SK-N-SH (cell line): ENCODE results near the gene NACA2. TPM values are rescaled to one million over a fixed set of nuclear protein-coding genes. Genes with fewer than 3 reads are reported as not detected.

Experiments used
- CTCF ChIA-PET: fragments of 300-600, 350-600 bp; formaldehyde crosslinking; extraction: SDS; loops from one replicate; lab custom pipeline; 2021; lab: Yijun Ruan, JAX
- POLR2A ChIA-PET: fragments of 350-600 bp; sonication (Branson Sonifier 250); formaldehyde crosslinking; extraction: SDS; loops from one replicate; lab custom pipeline; 2020; ENCODE audit warnings: antibody characterized with exemption, inconsistent platforms; lab: Yijun Ruan, JAX
- DNase-seq: peaks from one replicate; pipeline ENCODE4 v3.0.0; 2012
- H2AFZ ChIP-seq: fragments of 200-600 bp; sonication (generic); 2 replicates; pipeline ENCODE4 v1.8.1; 2016; ENCODE audit warnings: antibody characterized with exemption, mild to moderate bottlenecking, low read depth
- H3F3A ChIP-seq: fragments of 200-600 bp; sonication (generic); replicated peaks from 2 replicates; pipeline ENCODE3; 2016; ENCODE audit warnings: antibody characterized with exemption, mild to moderate bottlenecking; ENCODE audit not compliant: insufficient read depth
- H3K27ac ChIP-seq, 2 experiments: fragments of 200-500 bp in 1 of 2; fragments of 200-600 bp in 1 of 2; sonication (Bioruptor generic) in 1 of 2; sonication (generic), shearing (Covaris generic) in 1 of 2; 2 replicates each; pipeline versions ENCODE4 v1.5.1 to v1.6.1; 2014 to 2016; ENCODE audit warnings: low read depth in 2 of 2, inconsistent platforms in 1 of 2, low read length in 1 of 2, mild to moderate bottlenecking in 1 of 2, mixed read lengths in 1 of 2
- H3K27me3 ChIP-seq: fragments of 200-600 bp; sonication (generic), shearing (Covaris generic); 2 replicates; pipeline ENCODE4 v1.6.1; 2016; ENCODE audit warnings: mixed run types; ENCODE audit not compliant: insufficient read depth
- H3K36me3 ChIP-seq, 2 experiments: fragments of 200-500 bp in 1 of 2; fragments of 200-600 bp in 1 of 2; sonication (Bioruptor generic) in 1 of 2; sonication (generic) in 1 of 2; replicated peaks in 1 of 2; 2 replicates each; pipeline versions ENCODE3 to v1.5.1; 2014 to 2016; ENCODE audit warnings: low read length in 1 of 2, mild to moderate bottlenecking in 1 of 2; ENCODE audit not compliant: insufficient read depth in 2 of 2, control insufficient read depth in 1 of 2
- H3K4me1 ChIP-seq, 2 experiments: fragments of 200-500 bp in 1 of 2; fragments of 200-600 bp in 1 of 2; sonication (Bioruptor generic) in 1 of 2; sonication (generic), shearing (Covaris generic) in 1 of 2; 2 replicates each; pipeline versions ENCODE4 v1.5.1 to v1.6.1; 2014 to 2016; ENCODE audit warnings: low read depth in 1 of 2, low read length in 1 of 2, mixed run types in 1 of 2; ENCODE audit not compliant: insufficient read depth in 2 of 2, control insufficient read depth in 1 of 2
- H3K4me2 ChIP-seq: fragments of 200-600 bp; sonication (generic), shearing (Covaris generic); 2 replicates; pipeline ENCODE4 v1.6.1; 2017; ENCODE audit warnings: mixed run types
- H3K4me3 ChIP-seq, 2 experiments: fragments of 200-500 bp in 1 of 2; fragments of 200-600 bp in 1 of 2; sonication (Bioruptor generic) in 1 of 2; sonication (generic), shearing (Covaris generic) in 1 of 2; 2 replicates each; pipeline versions ENCODE4 v1.5.1 to v1.8.1; 2014 to 2016; ENCODE audit warnings: low read depth in 2 of 2, inconsistent platforms in 1 of 2, low read length in 1 of 2, mild to moderate bottlenecking in 1 of 2, mixed read lengths in 1 of 2, moderate library complexity in 1 of 2
- H3K79me2 ChIP-seq: fragments of 200-600 bp; sonication (generic); 2 replicates; pipeline ENCODE4 v1.8.1; 2017; ENCODE audit warnings: mild to moderate bottlenecking; ENCODE audit not compliant: insufficient read depth
- H3K9ac ChIP-seq: fragments of 200-600 bp; sonication (generic); 2 replicates; pipeline ENCODE4 v1.6.1; 2017; ENCODE audit warnings: mixed run types
- H3K9me2 ChIP-seq: fragments of 200-600 bp; sonication (generic); 2 replicates; pipeline ENCODE4 v1.6.1; 2017; ENCODE audit warnings: mixed run types
- H3K9me3 ChIP-seq: fragments of 200-600 bp; sonication (generic); 2 replicates; pipeline ENCODE4 v1.6.1; 2017; ENCODE audit warnings: mixed run types, mild to moderate bottlenecking, moderate library complexity
- H4K20me1 ChIP-seq: fragments of 200-600 bp; sonication (generic); 2 replicates; pipeline ENCODE4 v1.6.1; 2017; ENCODE audit warnings: mild to moderate bottlenecking, mixed run types; ENCODE audit not compliant: insufficient read depth
- CHD2 ChIP-seq: fragments of 150-350 bp; IDR thresholded peaks from 2 replicates; pipeline ENCODE4 v1.6.1; 2018; ENCODE audit warnings: low read length; ENCODE audit not compliant: partially characterized antibody
- ELF1 ChIP-seq: IDR thresholded peaks from 2 replicates; pipeline ENCODE4 v1.4.0; 2012
- EP300 ChIP-seq, 2 experiments: IDR thresholded peaks; 2 replicates each; pipeline versions ENCODE4 v1.4.0 to v1.6.1; 2012; ENCODE audit warnings: borderline replicate concordance in 1 of 2, low read depth in 1 of 2, low read length in 1 of 2
- EZH2phosphoT487 ChIP-seq: fragments of 200-600 bp; sonication (generic); IDR thresholded peaks from 2 replicates; pipeline ENCODE4 v1.6.1; 2017; ENCODE audit warnings: low read depth, mixed run types, mild to moderate bottlenecking, antibody characterized with exemption, moderate library complexity, borderline replicate concordance
- GATA2 ChIP-seq: sonication (generic); formaldehyde crosslinking; IDR thresholded peaks from 2 replicates; pipeline ENCODE4 v1.5.0; 2020; ENCODE audit warnings: mild to moderate bottlenecking, missing genetic modification reagents
- JUND ChIP-seq: IDR thresholded peaks from 2 replicates; pipeline ENCODE4 v1.4.0; 2012
- MAX ChIP-seq: IDR thresholded peaks from 2 replicates; pipeline ENCODE4 v1.4.0; 2012; ENCODE audit warnings: low read depth
- MXI1 ChIP-seq: IDR thresholded peaks from 2 replicates; pipeline ENCODE4 v1.6.1; 2012; ENCODE audit warnings: mild to moderate bottlenecking, low read depth, low read length, improper control_type of control experiment
- NFIC ChIP-seq: IDR thresholded peaks from 2 replicates; pipeline ENCODE4 v1.4.0; 2012; ENCODE audit warnings: borderline replicate concordance
- NRF1 ChIP-seq: IDR thresholded peaks from 2 replicates; pipeline ENCODE4 v1.6.1; 2012; ENCODE audit warnings: low read depth, mild to moderate bottlenecking, low read length
- RAD21 ChIP-seq: IDR thresholded peaks from 2 replicates; pipeline ENCODE4 v1.6.1; 2012; ENCODE audit warnings: mild to moderate bottlenecking, low read length
- RCOR1 ChIP-seq: fragments of 150-350 bp; IDR thresholded peaks from 2 replicates; pipeline ENCODE4 v1.6.1; 2017; ENCODE audit warnings: antibody characterized with exemption, low read length
- RFX5 ChIP-seq: IDR thresholded peaks from 2 replicates; pipeline ENCODE4 v1.6.1; 2012; ENCODE audit warnings: mild to moderate bottlenecking, improper control_type of control experiment, low read length
- SMC3 ChIP-seq: IDR thresholded peaks from 2 replicates; pipeline ENCODE4 v1.6.1; 2012; ENCODE audit warnings: low read depth, low read length, improper control_type of control experiment
- TCF12 ChIP-seq: IDR thresholded peaks from 2 replicates; pipeline ENCODE4 v1.4.0; 2012
- TEAD4 ChIP-seq: IDR thresholded peaks from 2 replicates; pipeline ENCODE4 v1.4.0; 2012; ENCODE audit warnings: mild to moderate bottlenecking, borderline replicate concordance; ENCODE audit not compliant: insufficient read depth
- USF1 ChIP-seq: IDR thresholded peaks from 2 replicates; pipeline ENCODE4 v1.4.0; 2012; ENCODE audit warnings: low read depth, borderline replicate concordance
- YY1 ChIP-seq: IDR thresholded peaks from 2 replicates; pipeline ENCODE4 v1.4.0; 2012; ENCODE audit warnings: low read depth, mild to moderate bottlenecking
- WGBS: methylation state at CpG from one replicate; pipeline ENCODE4 v1.1.6; 2017; ENCODE audit warnings: low lambda C conversion rate; 5-methylcytosine and 5-hydroxymethylcytosine counted together
- polyA plus RNA-seq, 3 experiments: library from polyadenylated mRNA; depleted of rRNA; stranded (reverse); fragments of >200 nt; gene quantifications; 2 replicates each; pipeline ENCODE4 v1.2.3, GENCODE V29; 2012
- TF ChIP-seq, protein P1 (sequence below): fragments of 150-350 bp; IDR thresholded peaks from 2 replicates; pipeline ENCODE4 v1.6.1; 2017; ENCODE audit warnings: antibody characterized with exemption, low read length, low read depth, borderline replicate concordance
- TF ChIP-seq, protein P2 (sequence below): IDR thresholded peaks from 2 replicates; pipeline ENCODE4 v1.4.0; 2012; ENCODE audit warnings: low read depth, borderline replicate concordance
- TF ChIP-seq, protein P3 (sequence below): IDR thresholded peaks from 2 replicates; pipeline ENCODE4 v1.6.1; 2012; ENCODE audit warnings: mild to moderate bottlenecking, low read depth, low read length, moderate library complexity

The NACA2 gene
- polyA plus RNA-seq, 1 of the 3 experiments (the other 2 are of a cell fraction): not detected

- WGBS: 41% methylated on average over 2 of the region's 2 CpGs
- H3K4me3 ChIP-seq: no peak overlapping the region
- ChIA-PET CTCF (no interaction called here), POLR2A (no interaction called here)
- H3K9me3 ChIP-seq: peaks cover 5% of the 10 kb centered on the region; the same call in 1 of the 2 replicates
- no peak for DNase-seq
- H3K9ac ChIP-seq: no peak overlapping the region
- H4K20me1 ChIP-seq: no peaks in the 10 kb centered on the region
- H3K79me2 ChIP-seq: no peaks in the 10 kb centered on the region
- no peak overlapping the region for H3K4me2 ChIP-seq
- H3K27ac ChIP-seq: no peak overlapping the region
- no peaks in the 10 kb centered on the region for H3F3A ChIP-seq
- TF ChIP-seq MAX: no peak
- TF ChIP-seq RFX5: no peak
- TF ChIP-seq MXI1: no peak
- no peak for TF ChIP-seq USF1
- TF ChIP-seq RCOR1: no peak
- TF ChIP-seq, protein P1, sequence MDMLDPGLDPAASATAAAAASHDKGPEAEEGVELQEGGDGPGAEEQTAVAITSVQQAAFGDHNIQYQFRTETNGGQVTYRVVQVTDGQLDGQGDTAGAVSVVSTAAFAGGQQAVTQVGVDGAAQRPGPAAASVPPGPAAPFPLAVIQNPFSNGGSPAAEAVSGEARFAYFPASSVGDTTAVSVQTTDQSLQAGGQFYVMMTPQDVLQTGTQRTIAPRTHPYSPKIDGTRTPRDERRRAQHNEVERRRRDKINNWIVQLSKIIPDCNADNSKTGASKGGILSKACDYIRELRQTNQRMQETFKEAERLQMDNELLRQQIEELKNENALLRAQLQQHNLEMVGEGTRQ: no peak
- TF ChIP-seq EZH2phosphoT487: no peak
- TF ChIP-seq, protein P2, sequence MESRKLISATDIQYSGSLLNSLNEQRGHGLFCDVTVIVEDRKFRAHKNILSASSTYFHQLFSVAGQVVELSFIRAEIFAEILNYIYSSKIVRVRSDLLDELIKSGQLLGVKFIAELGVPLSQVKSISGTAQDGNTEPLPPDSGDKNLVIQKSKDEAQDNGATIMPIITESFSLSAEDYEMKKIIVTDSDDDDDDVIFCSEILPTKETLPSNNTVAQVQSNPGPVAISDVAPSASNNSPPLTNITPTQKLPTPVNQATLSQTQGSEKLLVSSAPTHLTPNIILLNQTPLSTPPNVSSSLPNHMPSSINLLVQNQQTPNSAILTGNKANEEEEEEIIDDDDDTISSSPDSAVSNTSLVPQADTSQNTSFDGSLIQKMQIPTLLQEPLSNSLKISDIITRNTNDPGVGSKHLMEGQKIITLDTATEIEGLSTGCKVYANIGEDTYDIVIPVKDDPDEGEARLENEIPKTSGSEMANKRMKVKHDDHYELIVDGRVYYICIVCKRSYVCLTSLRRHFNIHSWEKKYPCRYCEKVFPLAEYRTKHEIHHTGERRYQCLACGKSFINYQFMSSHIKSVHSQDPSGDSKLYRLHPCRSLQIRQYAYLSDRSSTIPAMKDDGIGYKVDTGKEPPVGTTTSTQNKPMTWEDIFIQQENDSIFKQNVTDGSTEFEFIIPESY: no peak
- no peak for TF ChIP-seq NRF1
- no peak for TF ChIP-seq NFIC
- H3K9me2 ChIP-seq: no peaks in the 10 kb centered on the region
- H3K36me3 ChIP-seq: no peaks in the 10 kb centered on the region
- no peak overlapping the region for H2AFZ ChIP-seq
- no peaks in the 10 kb centered on the region for H3K4me1 ChIP-seq
- no peaks in the 10 kb centered on the region for H3K27me3 ChIP-seq
These were observed 36.6 kb upstream of the NACA2 start for GRCh38 chr17:61627658-61628057.

DNA sequence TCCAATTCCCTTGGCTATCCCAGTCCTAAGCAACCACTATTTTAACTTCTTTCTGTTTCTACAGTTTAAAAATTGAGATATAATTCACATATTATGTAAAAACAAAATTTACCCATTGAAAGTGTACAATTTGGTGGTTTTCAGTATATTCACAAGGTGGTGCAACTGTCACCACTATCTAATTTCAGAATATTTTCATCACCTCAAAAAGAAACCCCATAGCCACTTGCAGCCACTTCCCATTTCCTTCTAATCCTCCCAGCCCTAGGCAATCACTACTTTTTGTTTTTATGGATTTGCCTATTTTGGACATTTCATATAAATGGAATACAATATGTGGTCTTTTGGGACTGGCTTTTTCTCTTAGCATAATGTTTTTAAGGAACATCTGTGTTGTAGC is 36.1 kb upstream of the NACA2 start:
- no peak overlapping the region for H3K27ac ChIP-seq
- POLR2A ChIA-PET: no interaction called here
- DNase-seq: no peak
- no peaks in the 10 kb centered on the region for H4K20me1 ChIP-seq
- H3K4me1 ChIP-seq: no peaks in the 10 kb centered on the region
- no peaks in the 10 kb centered on the region for H3F3A ChIP-seq
- peaks cover 5% of the 10 kb centered on the region; the same call in 1 of the 2 replicates for H3K9me3 ChIP-seq
- no peak overlapping the region for H3K4me3 ChIP-seq
- no peak overlapping the region for H2AFZ ChIP-seq
- H3K9me2 ChIP-seq: no peaks in the 10 kb centered on the region
- CTCF ChIA-PET: no interaction called here
- no peaks in the 10 kb centered on the region for H3K79me2 ChIP-seq
- no peak overlapping the region for H3K4me2 ChIP-seq
- no peaks in the 10 kb centered on the region for H3K36me3 ChIP-seq
- TF ChIP-seq YY1 (no peak), GATA2 (no peak), NFIC (no peak), ELF1 (no peak), JUND (no peak), TCF12 (no peak), TEAD4 (no peak), SMC3 (no peak), EP300 (IDR thresholded peaks at IDR 0.05; ENCODE audit: borderline replicate concordance in 1 of 2, low read depth in 1 of 2, low read length in 1 of 2) (no peak), MXI1 (no peak), RAD21 (no peak), USF1 (no peak), CHD2 (no peak), MAX (no peak)
- TF ChIP-seq, protein P3, sequence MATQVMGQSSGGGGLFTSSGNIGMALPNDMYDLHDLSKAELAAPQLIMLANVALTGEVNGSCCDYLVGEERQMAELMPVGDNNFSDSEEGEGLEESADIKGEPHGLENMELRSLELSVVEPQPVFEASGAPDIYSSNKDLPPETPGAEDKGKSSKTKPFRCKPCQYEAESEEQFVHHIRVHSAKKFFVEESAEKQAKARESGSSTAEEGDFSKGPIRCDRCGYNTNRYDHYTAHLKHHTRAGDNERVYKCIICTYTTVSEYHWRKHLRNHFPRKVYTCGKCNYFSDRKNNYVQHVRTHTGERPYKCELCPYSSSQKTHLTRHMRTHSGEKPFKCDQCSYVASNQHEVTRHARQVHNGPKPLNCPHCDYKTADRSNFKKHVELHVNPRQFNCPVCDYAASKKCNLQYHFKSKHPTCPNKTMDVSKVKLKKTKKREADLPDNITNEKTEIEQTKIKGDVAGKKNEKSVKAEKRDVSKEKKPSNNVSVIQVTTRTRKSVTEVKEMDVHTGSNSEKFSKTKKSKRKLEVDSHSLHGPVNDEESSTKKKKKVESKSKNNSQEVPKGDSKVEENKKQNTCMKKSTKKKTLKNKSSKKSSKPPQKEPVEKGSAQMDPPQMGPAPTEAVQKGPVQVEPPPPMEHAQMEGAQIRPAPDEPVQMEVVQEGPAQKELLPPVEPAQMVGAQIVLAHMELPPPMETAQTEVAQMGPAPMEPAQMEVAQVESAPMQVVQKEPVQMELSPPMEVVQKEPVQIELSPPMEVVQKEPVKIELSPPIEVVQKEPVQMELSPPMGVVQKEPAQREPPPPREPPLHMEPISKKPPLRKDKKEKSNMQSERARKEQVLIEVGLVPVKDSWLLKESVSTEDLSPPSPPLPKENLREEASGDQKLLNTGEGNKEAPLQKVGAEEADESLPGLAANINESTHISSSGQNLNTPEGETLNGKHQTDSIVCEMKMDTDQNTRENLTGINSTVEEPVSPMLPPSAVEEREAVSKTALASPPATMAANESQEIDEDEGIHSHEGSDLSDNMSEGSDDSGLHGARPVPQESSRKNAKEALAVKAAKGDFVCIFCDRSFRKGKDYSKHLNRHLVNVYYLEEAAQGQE: no peak
- TF ChIP-seq, all 33 proteins: peak for 0
- H3K27me3 ChIP-seq: no peaks in the 10 kb centered on the region
- no peak overlapping the region for H3K9ac ChIP-seq
